Tibial nerve (tissue), 4 donors: ENCODE data around the gene FNTB. TPM values are rescaled to one million over a fixed set of nuclear protein-coding genes. Genes with fewer than 3 reads are reported as not detected.

Source experiments
- DNase-seq, 2 donors: peaks; one replicate each; pipeline ENCODE4 v3.0.0-alpha.2; 2019; ENCODE audit warnings: low spot score in 2 of 2
- H3K27ac ChIP-seq, 4 donors: fragments of 200-600 bp; sonication (generic) in 3 of 4; one replicate each; pipeline ENCODE4 v1.5.1; 2017 to 2019; ENCODE audit warnings: mild to moderate bottlenecking in 1 of 4
- H3K27me3 ChIP-seq, 2 donors: fragments of 200-600 bp; sonication (generic) in 1 of 2; one replicate each; pipeline versions ENCODE4 v1.5.1 to v1.6.0; 2017 to 2019
- H3K36me3 ChIP-seq, 3 donors: fragments of 200-600 bp; sonication (generic); one replicate each; pipeline ENCODE4 v1.5.1; 2018 to 2019
- H3K4me1 ChIP-seq, 4 donors: fragments of 200-600 bp; sonication (generic) in 3 of 4; one replicate each; pipeline ENCODE4 v1.5.1; 2017 to 2019
- H3K4me3 ChIP-seq, 4 donors: fragments of 200-600 bp; sonication (generic) in 3 of 4; one replicate each; pipeline ENCODE4 v1.5.1; 2017 to 2019; ENCODE audit warnings: mild to moderate bottlenecking in 1 of 4, moderate library complexity in 1 of 4
- H3K9me3 ChIP-seq, 4 donors: fragments of 200-600 bp; sonication (generic) in 3 of 4; one replicate each; pipeline ENCODE4 v1.5.1; 2017 to 2019
- CTCF ChIP-seq, 5 experiments: fragments of 200-600 bp in 3 of 5; fragments of 450-650 bp in 2 of 5; sonication (generic) in 3 of 5; IDR thresholded peaks; one replicate each; pipeline ENCODE4 v1.5.1; 2016 to 2019; ENCODE audit warnings: antibody characterized with exemption in 5 of 5, mild to moderate bottlenecking in 3 of 5, moderate library complexity in 2 of 5
- EP300 ChIP-seq, 2 donors: sonication (generic); formaldehyde crosslinking; IDR thresholded peaks; one replicate each; pipeline ENCODE4 v1.6.1; 2017; ENCODE audit warnings: antibody characterized with exemption in 2 of 2, mild to moderate bottlenecking in 1 of 2
- POLR2A ChIP-seq, 2 donors: fragments of 450-650 bp; IDR thresholded peaks; one replicate each; pipeline ENCODE4 v1.6.1; 2017; ENCODE audit warnings: antibody characterized with exemption in 2 of 2, mild to moderate bottlenecking in 2 of 2, moderate library complexity in 2 of 2
- WGBS, 2 donors: methylation state at CpG; one replicate each; pipeline ENCODE4 v1.1.5; 2018; 5-methylcytosine and 5-hydroxymethylcytosine counted together
- total RNA-seq, 4 donors: library from RNA; depleted of rRNA; stranded (reverse); fragments of >200 nt; gene quantifications; one replicate each; pipeline ENCODE4 v1.1.0, GENCODE V29; 2016

FNTB gene
- total RNA-seq, 4 donors from 2014 or later: 21.0 to 34.5 (median 31.0) TPM

DNA sequence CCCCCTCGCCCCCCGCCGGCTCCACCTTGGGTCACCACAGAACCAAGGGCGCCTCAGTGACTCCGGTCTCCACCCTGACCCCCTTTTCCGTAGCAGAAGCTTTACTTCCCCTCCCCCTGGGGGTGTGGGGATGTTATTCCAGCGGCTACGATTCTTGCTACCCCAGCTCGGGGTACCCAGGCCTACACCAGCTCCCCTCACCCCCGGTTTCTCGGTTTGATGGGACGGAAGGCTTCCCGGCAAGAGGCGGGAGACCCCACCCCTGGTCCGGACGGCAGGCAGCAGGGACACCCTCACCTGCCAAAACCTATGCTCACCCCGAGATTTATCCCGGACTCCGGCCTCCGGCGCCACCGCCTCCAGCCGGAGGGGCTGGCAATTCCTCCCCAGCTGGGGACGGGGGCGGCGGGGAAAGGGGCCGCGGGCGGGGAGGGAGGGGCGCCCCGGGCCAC is 15.2 kb upstream of the FNTB start:
- WGBS, 2 donors: 2 to 5% methylated on average over 27 to 30 of the region's 31 CpGs
- H3K4me1 ChIP-seq: peaks cover 0 to 20% (median 10%) of the 10 kb centered on the region in 4 donors
- peak overlapping the region; percentile 46 to 77 (median 56) for H3K4me3 ChIP-seq
- no peak for TF ChIP-seq EP300 (IDR thresholded peaks at IDR 0.05)
- TF ChIP-seq CTCF (IDR thresholded peaks at IDR 0.05): no peak
- no peak for TF ChIP-seq POLR2A (IDR thresholded peaks at IDR 0.05)
- H3K9me3 ChIP-seq: no peaks in the 10 kb centered on the region
- peak overlapping the region in 2 of 4 donors; percentile 44 to 62 for H3K27ac ChIP-seq
- no peaks in the 10 kb centered on the region for H3K36me3 ChIP-seq
- no peak for DNase-seq
- H3K27me3 ChIP-seq: peaks cover 0 to 12% of the 10 kb centered on the region in 2 donors

DNA sequence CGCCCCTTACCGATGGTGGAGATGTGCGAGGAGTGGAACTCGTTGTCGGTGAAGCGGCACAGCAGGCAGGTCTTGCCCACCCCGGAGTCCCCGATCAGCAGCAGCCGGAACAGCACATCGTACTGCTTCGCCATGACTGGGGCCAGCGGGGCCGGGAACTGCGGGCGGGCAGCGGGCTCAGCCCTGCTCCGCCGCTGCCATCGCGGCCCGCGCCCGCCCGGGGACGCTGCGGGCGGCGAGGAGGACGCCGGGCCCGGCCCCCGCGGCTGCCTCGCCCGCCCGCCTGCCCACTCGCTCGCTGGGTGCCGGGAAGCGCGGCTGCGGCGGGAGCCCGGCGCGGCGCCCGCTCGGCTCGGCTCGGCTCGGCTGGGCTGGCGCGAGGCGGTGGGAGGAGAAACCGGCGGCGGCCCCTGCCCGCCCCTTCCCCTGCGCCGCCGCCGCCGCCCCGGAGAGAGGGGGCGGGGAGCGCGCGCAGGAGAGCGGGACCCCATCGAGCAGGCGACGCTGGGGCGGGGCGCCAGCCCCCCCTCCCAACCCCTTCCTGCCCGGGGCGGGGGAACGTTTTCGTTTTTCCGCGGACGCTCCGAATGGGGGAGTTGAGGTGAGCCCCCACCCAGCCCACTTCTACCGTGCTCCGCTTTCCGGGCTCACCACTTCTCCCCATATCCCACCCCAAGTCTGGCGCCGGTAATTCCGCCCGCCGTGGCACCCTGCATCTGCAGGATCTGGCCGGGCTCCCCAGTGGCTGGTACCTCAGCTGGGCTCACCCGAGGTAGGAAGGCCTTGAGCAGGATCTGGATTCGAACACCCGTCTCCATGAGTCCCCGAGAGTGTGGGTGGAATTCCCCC is 14.5 kb upstream of the FNTB start, which contains the start of gene RAB15:
TSS of gene RAB15 (minus strand) at position 394 of the 849 bp plus-strand sequence. CDS start at position 134, 260 bp downstream.
- WGBS, 2 donors: 0 to 2% methylated on average over 21 to 32 of the region's 96 CpGs
- Histone ChIP-seq H3K4me3 (peak within 1 kb of the TSS; percentile 46 to 77 (median 60)), H3K27ac (peak within 1 kb of the TSS in 2 of 4 donors; percentile 59 to 62), H3K4me1 (peaks cover 0 to 20% (median 10%) of the 10 kb centered on the region in 4 donors), H3K36me3 (no peaks in the 10 kb centered on the region), H3K9me3 (no peaks in the 10 kb centered on the region), H3K27me3 (peaks cover 0 to 12% of the 10 kb centered on the region in 2 donors)
- TF ChIP-seq CTCF (IDR thresholded peaks at IDR 0.05) (no peak), POLR2A (IDR thresholded peaks at IDR 0.05) (no peak), EP300 (IDR thresholded peaks at IDR 0.05) (no peak)
- no peak for DNase-seq

GRCh38 chr14:64973026-64973442 is 13.7 kb upstream of the FNTB start:
- H3K4me3 ChIP-seq: peak overlapping the region in 1 of 4 donors; percentile 53
- no peak for DNase-seq
- no peak overlapping the region for H3K27ac ChIP-seq

GRCh38 chr14:64973826-64974225 is 12.9 kb upstream of the FNTB start:
- Histone ChIP-seq H3K4me1 (peaks cover 0 to 20% (median 10%) of the 10 kb centered on the region in 4 donors), H3K9me3 (no peaks in the 10 kb centered on the region), H3K27ac (no peak overlapping the region), H3K4me3 (no peak overlapping the region), H3K27me3 (peaks cover 0 to 12% of the 10 kb centered on the region in 2 donors), H3K36me3 (no peaks in the 10 kb centered on the region)
- TF ChIP-seq EP300 (IDR thresholded peaks at IDR 0.05) (no peak), CTCF (IDR thresholded peaks at IDR 0.05) (no peak), POLR2A (IDR thresholded peaks at IDR 0.05) (no peak)
- WGBS, 2 donors: 91 to 93% methylated on average over 9 of the region's 9 CpGs
- no peak for DNase-seq

More at GRCh38 chr14:64973026-64973442, 13.7 kb upstream of the FNTB start:
- no peak for TF ChIP-seq CTCF (IDR thresholded peaks at IDR 0.05)
- TF ChIP-seq POLR2A (IDR thresholded peaks at IDR 0.05): no peak
- no peak for TF ChIP-seq EP300 (IDR thresholded peaks at IDR 0.05)
- no peaks in the 10 kb centered on the region for H3K36me3 ChIP-seq
- H3K4me1 ChIP-seq: peaks cover 0 to 20% (median 10%) of the 10 kb centered on the region in 4 donors
- H3K9me3 ChIP-seq: no peaks in the 10 kb centered on the region
- WGBS, 2 donors: 65 to 77% methylated on average over 8 of the region's 8 CpGs
- H3K27me3 ChIP-seq: peaks cover 0 to 12% of the 10 kb centered on the region in 2 donors

GRCh38 chr14:64974563-64974962 is 12.1 kb upstream of the FNTB start:
- Histone ChIP-seq H3K36me3 (no peaks in the 10 kb centered on the region), H3K4me1 (peaks cover 0 to 20% (median 10%) of the 10 kb centered on the region in 4 donors), H3K27ac (no peak overlapping the region), H3K9me3 (no peaks in the 10 kb centered on the region), H3K27me3 (peaks cover 0 to 12% of the 10 kb centered on the region in 2 donors), H3K4me3 (no peak overlapping the region)
- no peak for DNase-seq
- WGBS, 2 donors: 51% methylated on average over 8 of the region's 8 CpGs
- TF ChIP-seq POLR2A (IDR thresholded peaks at IDR 0.05): no peak
- no peak for TF ChIP-seq EP300 (IDR thresholded peaks at IDR 0.05)
- no peak for TF ChIP-seq CTCF (IDR thresholded peaks at IDR 0.05)
